K562 (cell line): ENCODE results near the gene UQCRHL. TPM values are rescaled to one million over a fixed set of nuclear protein-coding genes. Genes with fewer than 3 reads are reported as not detected.

Source experiments
- ARID4B ChIP-seq: sonication (generic); formaldehyde crosslinking; IDR thresholded peaks from 2 replicates; pipeline ENCODE4 v1.8.0; 2022; ENCODE audit warnings: mild to moderate bottlenecking, missing genetic modification reagents
- BMI1 ChIP-seq: fragments of 150-350 bp; IDR thresholded peaks from 2 replicates; pipeline ENCODE4 v1.6.1; 2014; ENCODE audit warnings: low read length
- E2F5 ChIP-seq: sonication (generic); formaldehyde crosslinking; IDR thresholded peaks from 2 replicates; pipeline ENCODE4 v1.8.0; 2022; ENCODE audit warnings: mild to moderate bottlenecking, missing genetic modification reagents
- FOXJ3 ChIP-seq: sonication (generic); formaldehyde crosslinking; IDR thresholded peaks from 2 replicates; pipeline ENCODE4 v1.4.0; 2020; ENCODE audit warnings: mild to moderate bottlenecking, missing genetic modification reagents
- MAZ ChIP-seq, 2 experiments: fragments of 450-650 bp in 1 of 2; sonication (generic) in 1 of 2; formaldehyde crosslinking; IDR thresholded peaks in 1 of 2; conservative IDR thresholded peaks in 1 of 2; 2 replicates each; pipeline versions ENCODE4 v1.4.0 to v1.5.0; 2020; ENCODE audit warnings: mild to moderate bottlenecking in 1 of 2, missing genetic modification reagents in 1 of 2
- MLLT1 ChIP-seq, 2 experiments: fragments of 450-650 bp; IDR thresholded peaks; 2 replicates each; pipeline ENCODE4 v1.6.1; 2016
- NONO ChIP-seq, 2 experiments: fragments of 200-400 bp in 1 of 2; fragments of 450-650 bp in 1 of 2; formaldehyde crosslinking in 1 of 2; IDR thresholded peaks; 2 replicates each; pipeline ENCODE4 v1.6.1; 2017; ENCODE audit warnings: low read depth in 2 of 2, mild to moderate bottlenecking in 2 of 2, moderate library complexity in 2 of 2, low read length in 1 of 2
- POU5F1 ChIP-seq: fragments of 150-350 bp; IDR thresholded peaks from 2 replicates; pipeline ENCODE4 v1.6.1; 2014; ENCODE audit warnings: borderline replicate concordance, low read length, low read depth, mild to moderate bottlenecking; ENCODE audit not compliant: partially characterized antibody
- PRDM10 ChIP-seq: fragments of 450-650 bp; IDR thresholded peaks from 2 replicates; pipeline ENCODE4 v1.6.1; 2018; ENCODE audit not compliant: partially characterized antibody
- SMAD1 ChIP-seq: fragments of 150-350 bp; IDR thresholded peaks from 2 replicates; pipeline ENCODE4 v1.6.1; 2014; ENCODE audit warnings: low read length, low read depth; ENCODE audit not compliant: partially characterized antibody
- SRSF9 ChIP-seq: fragments of 200-400 bp; formaldehyde crosslinking; IDR thresholded peaks from 2 replicates; pipeline ENCODE4 v1.6.1; 2017; ENCODE audit warnings: low read depth, low read length, borderline replicate concordance
- TEAD1 ChIP-seq, 2 experiments: fragments of 450-650 bp in 1 of 2; sonication (generic) in 1 of 2; formaldehyde crosslinking; IDR thresholded peaks; 2 replicates each; pipeline versions ENCODE4 v1.4.0 to v1.8.0; 2020 to 2022; ENCODE audit warnings: mild to moderate bottlenecking in 2 of 2, missing genetic modification reagents in 1 of 2
- polyA plus RNA-seq, 8 experiments: library from polyadenylated mRNA; depleted of rRNA in 4 of 8; stranded (reverse) in 5 of 8; unstranded in 3 of 8; fragments of >200 nt; fragmentation: Nextera tagmentation in 2 of 8; fragmentation: Illumina TruSeq in 1 of 8; extraction: Ambion mirVana in 2 of 8; extraction: Trizol in 1 of 8; gene quantifications; 2 replicates each; pipeline versions ENCODE4 v1.2.1 to v1.2.3, GENCODE V29; 2011 to 2014; ENCODE audit warnings: inconsistent platforms in 1 of 8, missing spikeins in 1 of 8
- total RNA-seq, 7 experiments: library from RNA; depleted of rRNA in 6 of 7; stranded (reverse); fragments of >200 nt in 6 of 7; fragmentation: Illumina TruSeq in 2 of 7; extraction: Trizol in 2 of 7; gene quantifications; 2 replicates each; pipeline versions ENCODE4 v1.2.1 to v1.2.3, GENCODE V29; 2011 to 2021; ENCODE audit warnings: low replicate concordance in 1 of 7

Gene UQCRHL
- total and polyA plus RNA-seq, 9 of the 15 experiments (the other 6 are each of a cell fraction or from before 2014, with no cell fraction given), result 5.1 to 41.3 (median 21.8) TPM

- TF ChIP-seq MLLT1 (IDR thresholded peaks at IDR 0.05), result peak; percentile 86 to 92
- peak; percentile 59 to 83; a peak in 3 of 4 replicates for TF ChIP-seq NONO (IDR thresholded peaks at IDR 0.05; ENCODE audit: low read depth in 2 of 2, low read length in 1 of 2)
- TF ChIP-seq MAZ (CRISPR knock-in tag; conservative IDR thresholded peaks at IDR 0.05 in 1 of 2, IDR thresholded peaks at IDR 0.05 in 1 of 2), result peak; percentile 93 to 97
- TF ChIP-seq POU5F1, result no peak
- TF ChIP-seq ARID4B (CRISPR knock-in tag), result no peak
- TF ChIP-seq SRSF9, result no peak
- no peak for TF ChIP-seq BMI1
- peak; percentile 77 for TF ChIP-seq SMAD1
- TF ChIP-seq TEAD1 (CRISPR knock-in tag; IDR thresholded peaks at IDR 0.05), result peak in 1 of 2 experiments; percentile 66; a peak in 1 of 4 replicates
- TF ChIP-seq PRDM10, result peak; percentile 92
- no peak for TF ChIP-seq FOXJ3 (CRISPR knock-in tag)
- peak; percentile 85; the same call in 1 of the 2 replicates for TF ChIP-seq E2F5 (CRISPR knock-in tag)
These were observed 27.2 kb upstream of the UQCRHL start (continued) for GRCh38 chr1:15834406-15835204.
